Neural cell (in vitro differentiated cells): ENCODE measurements around the gene PHACTR4.

Experiments used
- CTCF ChIP-seq: fragments of 450-650 bp; IDR thresholded peaks from 2 replicates; pipeline ENCODE4 v1.5.1; 2014; ENCODE audit warnings: antibody characterized with exemption, mild to moderate bottlenecking, moderate library complexity; ENCODE audit not compliant: poor library complexity, severe bottlenecking
- EZH2 ChIP-seq: fragments of 200-600, 300-800 bp; shearing (Covaris generic), sonication (generic); IDR thresholded peaks from 2 replicates; pipeline ENCODE4 v1.6.1; 2014; ENCODE audit warnings: antibody characterized with exemption, low read length, borderline replicate concordance, mild to moderate bottlenecking; ENCODE audit not compliant: insufficient read depth, poor library complexity, severe bottlenecking
- POLR2AphosphoS5 ChIP-seq: IDR thresholded peaks from 2 replicates; pipeline ENCODE4 v1.6.1; 2012
- TAF1 ChIP-seq: IDR thresholded peaks from 2 replicates; pipeline ENCODE4 v1.6.1; 2012; ENCODE audit warnings: low read depth

GRCh38 chr1:28343405-28343804 is 26.1 kb upstream of the PHACTR4 start:
- no peak for TF ChIP-seq EZH2
- no peak for TF ChIP-seq TAF1
- no peak for TF ChIP-seq CTCF
- no peak for TF ChIP-seq POLR2AphosphoS5
